ACC112 (cell line): Measurements from ENCODE around the gene ROR2.

Source experiments
- H2AFZ ChIP-seq: fragments of 200-600 bp; sonication (generic); one replicate; pipeline ENCODE4 v1.6.0; 2017; ENCODE audit warnings: antibody characterized with exemption, low read length; ENCODE audit not compliant: unreplicated experiment
- H3K27ac ChIP-seq: fragments of 200-600 bp; sonication (generic); 2 replicates; pipeline ENCODE4 v1.5.1; 2014; ENCODE audit warnings: low read depth, mild to moderate bottlenecking, antibody characterized with exemption, low read length, moderate library complexity
- H3K27me3 ChIP-seq: fragments of 200-600 bp; sonication (generic); 2 replicates; pipeline ENCODE4 v1.6.1; 2014; ENCODE audit warnings: mild to moderate bottlenecking, antibody characterized with exemption, low read length, moderate library complexity, mixed read lengths; ENCODE audit not compliant: insufficient read depth
- H3K36me3 ChIP-seq: fragments of 200-600 bp; sonication (generic); 2 replicates; pipeline ENCODE4 v1.6.1; 2016; ENCODE audit warnings: mild to moderate bottlenecking, antibody characterized with exemption, low read length, moderate library complexity, mixed read lengths; ENCODE audit not compliant: insufficient read depth
- H3K4me1 ChIP-seq: fragments of 200-600 bp; sonication (generic); one replicate; pipeline ENCODE4 v1.6.1; 2016; ENCODE audit warnings: low read length, mixed read lengths; ENCODE audit not compliant: insufficient read depth, unreplicated experiment, control insufficient read depth
- H3K4me3 ChIP-seq: fragments of 200-600 bp; sonication (generic); 2 replicates; pipeline ENCODE4 v1.5.1; 2014; ENCODE audit warnings: mild to moderate bottlenecking, low read depth, low read length
- H3K79me2 ChIP-seq: fragments of 200-600 bp; sonication (generic); one replicate; pipeline ENCODE4 v1.6.0; 2016; ENCODE audit warnings: low read length; ENCODE audit not compliant: control insufficient read depth, unreplicated experiment, insufficient read depth

Gene ROR2

GRCh38 chr9:91852801-91853347 lies 97.2 kb downstream of the ROR2 start:
- H2AFZ ChIP-seq = no peak overlapping the region
- H3K79me2 ChIP-seq = no peaks in the 10 kb centered on the region
- no peaks in the 10 kb centered on the region for H3K4me1 ChIP-seq
- H3K27me3 ChIP-seq = no peaks in the 10 kb centered on the region
- H3K4me3 ChIP-seq = no peak overlapping the region
- no peak overlapping the region for H3K27ac ChIP-seq
- no peaks in the 10 kb centered on the region for H3K36me3 ChIP-seq

GRCh38 chr9:91849694-91850093 lies 100.3 kb downstream of the ROR2 start:
- Histone ChIP-seq H3K36me3 (no peaks in the 10 kb centered on the region), H3K4me1 (no peaks in the 10 kb centered on the region), H3K27ac (no peak overlapping the region), H2AFZ (no peak overlapping the region), H3K79me2 (no peaks in the 10 kb centered on the region), H3K4me3 (no peak overlapping the region), H3K27me3 (no peaks in the 10 kb centered on the region)

DNA sequence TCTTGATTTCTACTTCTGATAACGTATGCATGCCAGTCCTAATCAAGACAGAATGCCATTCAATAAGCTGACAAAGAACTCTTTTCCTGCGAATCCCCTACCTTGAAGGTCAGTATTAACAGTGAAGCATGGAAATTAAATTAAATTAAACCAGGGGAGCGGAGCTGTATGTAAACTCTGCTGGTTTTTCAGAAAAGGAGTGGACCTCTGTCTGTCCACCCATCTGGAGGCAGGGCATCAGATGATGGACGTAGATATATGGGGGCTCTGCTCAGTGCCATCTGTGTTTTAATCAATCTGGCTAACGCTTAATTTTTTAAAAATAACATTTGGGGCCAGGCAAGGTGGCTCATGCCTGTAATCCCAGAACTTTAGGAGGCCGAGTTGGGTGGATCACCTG lies 101.9 kb downstream of the ROR2 start:
- Histone ChIP-seq H3K36me3 (no peaks in the 10 kb centered on the region), H3K27ac (no peak overlapping the region), H3K4me3 (no peak overlapping the region), H2AFZ (no peak overlapping the region), H3K4me1 (no peaks in the 10 kb centered on the region), H3K27me3 (no peaks in the 10 kb centered on the region), H3K79me2 (no peaks in the 10 kb centered on the region)

DNA sequence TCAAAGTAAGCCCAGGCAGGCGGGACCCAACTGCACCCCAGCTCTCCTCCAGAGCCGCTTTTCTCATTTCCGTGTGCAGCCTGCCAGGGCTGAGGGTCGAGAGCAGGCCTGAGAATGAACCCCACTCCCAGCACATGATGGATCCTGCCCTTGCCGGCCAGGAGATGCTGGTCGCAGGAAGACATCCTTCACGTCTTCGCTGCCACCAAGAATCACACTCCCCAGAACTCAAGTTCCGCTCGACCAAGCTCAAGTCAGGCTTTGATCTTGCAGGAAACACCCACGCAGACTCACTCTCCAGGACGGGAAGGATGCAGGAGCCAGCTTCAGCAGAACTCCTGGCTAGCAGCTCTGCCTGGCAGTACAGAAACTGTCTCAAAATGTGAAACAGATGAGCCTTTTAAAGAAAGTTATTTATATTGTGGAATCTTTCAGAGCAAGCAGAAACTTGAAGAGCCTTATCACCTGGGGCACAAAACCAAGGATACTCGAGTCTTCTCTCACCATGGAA lies 102.4 kb downstream of the ROR2 start:
- Histone ChIP-seq H3K79me2 (no peaks in the 10 kb centered on the region), H3K27me3 (no peaks in the 10 kb centered on the region), H3K36me3 (no peaks in the 10 kb centered on the region), H2AFZ (no peak overlapping the region), H3K4me1 (no peaks in the 10 kb centered on the region), H3K4me3 (no peak overlapping the region), H3K27ac (no peak overlapping the region)

- H3K36me3 ChIP-seq = no peaks in the 10 kb centered on the region
- H3K27ac ChIP-seq = no peak overlapping the region
- H3K79me2 ChIP-seq = no peaks in the 10 kb centered on the region
- H3K27me3 ChIP-seq = no peaks in the 10 kb centered on the region
- H3K4me1 ChIP-seq = no peaks in the 10 kb centered on the region
- H3K4me3 ChIP-seq = no peak overlapping the region
- no peak overlapping the region for H2AFZ ChIP-seq
Observed at GRCh38 chr9:91845879-91846278, 104.1 kb downstream of the ROR2 start.

- Histone ChIP-seq H3K4me3 (no peak overlapping the region), H3K79me2 (no peaks in the 10 kb centered on the region), H3K4me1 (no peaks in the 10 kb centered on the region), H3K36me3 (no peaks in the 10 kb centered on the region), H2AFZ (no peak overlapping the region), H3K27ac (no peak overlapping the region), H3K27me3 (no peaks in the 10 kb centered on the region)
Observed at GRCh38 chr9:91844701-91845291, 105.2 kb downstream of the ROR2 start.

- H3K36me3 ChIP-seq = no peaks in the 10 kb centered on the region
- H3K27me3 ChIP-seq = no peaks in the 10 kb centered on the region
- no peak overlapping the region for H3K4me3 ChIP-seq
- no peak overlapping the region for H3K27ac ChIP-seq
- H3K79me2 ChIP-seq = no peaks in the 10 kb centered on the region
- H2AFZ ChIP-seq = no peak overlapping the region
- H3K4me1 ChIP-seq = no peaks in the 10 kb centered on the region
Observed at GRCh38 chr9:91844190-91844589, 105.8 kb downstream of the ROR2 start.

GRCh38 chr9:91843623-91844148 lies 106.3 kb downstream of the ROR2 start:
- Histone ChIP-seq H2AFZ (no peak overlapping the region), H3K4me1 (peaks cover under 1% of the 10 kb centered on the region), H3K4me3 (no peak overlapping the region), H3K79me2 (no peaks in the 10 kb centered on the region), H3K36me3 (no peaks in the 10 kb centered on the region), H3K27me3 (no peaks in the 10 kb centered on the region), H3K27ac (no peak overlapping the region)

GRCh38 chr9:91843093-91843492 lies 106.9 kb downstream of the ROR2 start:
- Histone ChIP-seq H3K36me3 (no peaks in the 10 kb centered on the region), H2AFZ (no peak overlapping the region), H3K79me2 (no peaks in the 10 kb centered on the region), H3K27ac (no peak overlapping the region), H3K4me3 (no peak overlapping the region), H3K27me3 (no peaks in the 10 kb centered on the region), H3K4me1 (peaks cover 4% of the 10 kb centered on the region)

GRCh38 chr9:91842358-91843049 lies 107.5 kb downstream of the ROR2 start:
- Histone ChIP-seq H3K4me1 (peaks cover 4% of the 10 kb centered on the region), H3K79me2 (no peaks in the 10 kb centered on the region)

DNA sequence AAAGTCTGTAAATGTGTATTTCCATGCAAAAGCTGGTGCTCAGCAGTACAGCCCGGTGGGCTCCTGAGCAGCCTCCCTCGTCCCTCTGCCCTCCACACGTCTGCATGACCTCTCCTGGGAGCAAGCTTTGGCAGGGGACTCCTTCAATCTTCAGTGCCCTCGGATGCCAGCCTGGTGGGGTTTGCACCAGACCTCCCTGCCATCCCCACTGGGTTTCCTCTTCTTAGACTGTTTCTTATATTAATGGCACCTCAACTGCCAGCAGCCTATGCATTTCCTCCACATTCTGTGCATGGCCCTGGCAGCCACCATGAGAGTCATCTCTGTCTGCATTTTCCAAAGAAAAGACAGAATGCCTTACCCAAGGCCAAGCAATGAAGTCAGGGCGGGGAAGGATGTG lies 108.4 kb downstream of the ROR2 start:
- Histone ChIP-seq H3K4me3 (no peak overlapping the region), H3K79me2 (no peaks in the 10 kb centered on the region), H3K27me3 (no peaks in the 10 kb centered on the region), H2AFZ (no peak overlapping the region), H3K27ac (no peak overlapping the region), H3K36me3 (no peaks in the 10 kb centered on the region), H3K4me1 (peaks cover 4% of the 10 kb centered on the region)

More at GRCh38 chr9:91842358-91843049, 107.5 kb downstream of the ROR2 start:
- H3K4me3 ChIP-seq = no peak overlapping the region
- H3K27me3 ChIP-seq = no peaks in the 10 kb centered on the region
- H2AFZ ChIP-seq = no peak overlapping the region
- H3K36me3 ChIP-seq = no peaks in the 10 kb centered on the region
- H3K27ac ChIP-seq = no peak overlapping the region
